Kidney epithelial cell (primary cell): ENCODE measurements around the gene IQSEC1. TPM values are rescaled to one million over a fixed set of nuclear protein-coding genes. Genes with fewer than 3 reads are reported as not detected.
"Not testable (repeated sequence)": the region's sequence is repeated elsewhere in the genome, so short reads cannot be mapped to it uniquely, and the experiment has no call there.

Experiments
- DNase-seq: peaks from one replicate; pipeline ENCODE4 v3.0.0-alpha.2; 2010; ENCODE audit warnings: low read depth
- H3K27me3 ChIP-seq: 2 replicates; pipeline ENCODE4 v1.6.0; 2011; ENCODE audit warnings: low read length; ENCODE audit not compliant: control insufficient read depth, insufficient read depth
- H3K36me3 ChIP-seq: 2 replicates; pipeline ENCODE4 v1.5.1; 2011; ENCODE audit warnings: low read length; ENCODE audit not compliant: control insufficient read depth, insufficient read depth
- H3K4me3 ChIP-seq: 2 replicates; pipeline ENCODE4 v1.5.1; 2011; ENCODE audit warnings: low read depth, mild to moderate bottlenecking, control low read depth, low read length
- total RNA-seq: library from RNA; depleted of rRNA; stranded (reverse); fragments of >200 nt; gene quantifications from 2 replicates; pipeline ENCODE4 v1.2.3, GENCODE V29; 2015
- TF ChIP-seq, protein P1 (sequence below): IDR thresholded peaks from 2 replicates; pipeline ENCODE4 v1.5.1; 2011; ENCODE audit warnings: mild to moderate bottlenecking, moderate library complexity, low read length, control low read depth, inconsistent platforms; ENCODE audit not compliant: insufficient read depth, poor library complexity, severe bottlenecking

Gene IQSEC1
- total RNA-seq, 1 donor from 2014 or later = 14.9 TPM

DNA sequence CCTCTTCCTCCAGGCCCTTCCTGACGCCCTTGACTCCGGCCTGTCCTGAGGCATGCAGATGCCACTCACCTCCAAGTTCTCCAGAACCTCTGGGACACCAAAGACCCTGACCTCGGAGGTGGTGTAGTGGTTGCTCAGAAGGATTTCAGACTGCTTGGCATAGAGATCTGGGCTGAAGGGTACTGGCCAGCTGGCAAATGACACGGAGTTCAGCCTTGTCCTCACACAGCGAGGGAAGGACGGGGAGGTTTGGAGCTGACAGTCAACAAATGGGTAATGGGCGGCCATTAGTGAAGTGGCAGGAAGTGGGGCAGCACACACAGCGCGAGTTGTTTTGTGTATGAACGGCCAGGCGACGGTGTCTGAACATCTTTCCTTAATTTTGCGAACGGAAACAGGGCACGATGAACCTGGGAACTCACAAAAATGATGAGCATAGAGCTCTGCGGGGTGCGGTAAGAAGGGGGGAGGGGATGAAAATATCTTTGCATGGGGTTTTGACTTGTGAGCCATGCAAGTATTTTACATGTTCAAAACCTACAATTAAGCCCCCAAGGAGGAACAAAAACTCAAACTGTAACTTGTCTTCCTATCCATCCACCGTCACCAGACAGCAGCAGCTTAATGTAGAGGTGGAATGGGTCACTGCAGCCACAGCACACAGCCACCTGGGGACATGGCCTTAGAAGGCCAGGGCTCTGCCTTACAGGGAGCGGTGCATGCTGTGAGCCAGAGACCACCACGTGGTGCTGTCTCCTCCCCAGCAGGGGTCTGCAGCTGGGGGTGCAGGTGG is 188.2 kb downstream of the IQSEC1 start:
- H3K27me3 ChIP-seq = peaks cover 6% of the 10 kb centered on the region
- TF ChIP-seq, protein P1, sequence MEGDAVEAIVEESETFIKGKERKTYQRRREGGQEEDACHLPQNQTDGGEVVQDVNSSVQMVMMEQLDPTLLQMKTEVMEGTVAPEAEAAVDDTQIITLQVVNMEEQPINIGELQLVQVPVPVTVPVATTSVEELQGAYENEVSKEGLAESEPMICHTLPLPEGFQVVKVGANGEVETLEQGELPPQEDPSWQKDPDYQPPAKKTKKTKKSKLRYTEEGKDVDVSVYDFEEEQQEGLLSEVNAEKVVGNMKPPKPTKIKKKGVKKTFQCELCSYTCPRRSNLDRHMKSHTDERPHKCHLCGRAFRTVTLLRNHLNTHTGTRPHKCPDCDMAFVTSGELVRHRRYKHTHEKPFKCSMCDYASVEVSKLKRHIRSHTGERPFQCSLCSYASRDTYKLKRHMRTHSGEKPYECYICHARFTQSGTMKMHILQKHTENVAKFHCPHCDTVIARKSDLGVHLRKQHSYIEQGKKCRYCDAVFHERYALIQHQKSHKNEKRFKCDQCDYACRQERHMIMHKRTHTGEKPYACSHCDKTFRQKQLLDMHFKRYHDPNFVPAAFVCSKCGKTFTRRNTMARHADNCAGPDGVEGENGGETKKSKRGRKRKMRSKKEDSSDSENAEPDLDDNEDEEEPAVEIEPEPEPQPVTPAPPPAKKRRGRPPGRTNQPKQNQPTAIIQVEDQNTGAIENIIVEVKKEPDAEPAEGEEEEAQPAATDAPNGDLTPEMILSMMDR = no peak
- no peak for DNase-seq
- no peaks in the 10 kb centered on the region for H3K36me3 ChIP-seq
- no peak overlapping the region for H3K4me3 ChIP-seq

DNA sequence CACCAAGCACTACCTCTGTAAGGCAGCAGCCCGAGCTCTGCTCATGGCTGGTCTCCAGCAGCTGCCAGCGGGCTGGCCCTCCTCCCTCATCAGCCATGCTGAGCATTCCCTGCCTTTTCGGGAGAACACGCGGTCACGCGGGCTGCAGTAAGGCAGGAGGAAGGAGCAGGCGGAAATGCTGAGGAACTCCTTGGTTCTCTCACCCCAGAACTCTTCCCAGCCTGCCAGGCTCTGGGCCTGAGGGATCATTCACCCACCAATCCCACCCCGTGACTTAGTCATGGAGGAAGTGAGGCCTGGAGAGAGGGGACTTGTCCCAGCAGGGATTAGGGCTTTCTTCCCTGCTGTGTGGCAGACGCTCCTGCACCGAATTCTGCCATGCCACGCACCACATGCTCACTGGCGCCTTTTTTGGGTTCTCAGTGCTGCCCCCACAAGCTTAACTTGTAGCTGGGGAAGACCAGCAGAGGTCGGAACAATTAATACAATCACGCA is 189.0 kb downstream of the IQSEC1 start:
- TF ChIP-seq, protein P1 = no peak

DNA sequence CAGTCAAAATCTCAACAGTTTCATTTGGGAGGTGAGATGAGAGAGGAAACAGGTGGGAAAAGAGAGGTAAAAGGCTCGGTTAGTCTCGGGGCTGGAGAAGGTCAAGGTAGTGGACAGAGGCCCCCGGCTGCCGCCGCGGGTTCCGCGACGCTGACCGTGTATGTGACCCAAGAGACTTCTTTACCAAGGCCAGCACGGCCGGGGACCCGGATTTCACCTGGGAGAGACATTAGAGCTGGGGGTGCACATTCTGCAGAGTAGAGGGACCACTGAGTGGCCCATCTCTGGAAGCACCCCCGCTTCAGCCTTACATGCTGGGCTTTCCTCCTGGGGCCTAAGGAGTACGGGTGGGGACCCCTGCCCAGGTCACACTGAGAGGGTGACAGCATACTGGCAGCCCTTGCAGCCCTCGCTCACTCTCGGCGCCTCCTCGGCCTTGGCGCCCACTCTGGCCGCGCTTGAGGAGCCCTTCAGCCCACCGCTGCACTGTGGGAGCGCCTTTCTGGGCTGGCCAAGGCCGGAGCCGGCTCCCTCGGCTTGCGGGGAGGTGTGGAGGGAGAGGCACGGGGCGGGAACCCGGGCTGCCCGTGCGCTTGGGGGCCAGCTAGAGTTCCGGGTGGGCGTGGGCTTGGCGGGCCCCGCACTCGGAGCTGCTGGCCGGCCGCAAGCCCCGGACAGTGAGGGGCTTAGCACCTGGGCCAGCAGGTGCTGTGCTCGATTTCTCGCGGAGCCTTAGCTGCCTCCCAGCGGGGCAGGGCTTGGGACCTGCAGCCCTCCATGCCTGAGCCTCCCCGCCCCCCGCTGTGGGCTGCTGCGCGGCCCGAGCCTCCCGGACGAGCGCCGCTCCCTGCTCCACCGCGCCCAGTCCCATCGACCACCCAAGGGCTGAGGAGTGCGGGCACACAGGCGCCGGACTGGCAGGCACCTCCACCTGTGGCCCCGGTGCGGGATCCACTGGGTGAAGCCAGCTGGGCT is 190.6 kb downstream of the IQSEC1 start:
- Histone ChIP-seq H3K27me3 (peaks cover 8% of the 10 kb centered on the region), H3K4me3 (no peak overlapping the region), H3K36me3 (no peaks in the 10 kb centered on the region)
- DNase-seq = no peak
- TF ChIP-seq, protein P1 = no peak

More for the DNA sequence above, 189.0 kb downstream of the IQSEC1 start:
- no peak for DNase-seq
- Histone ChIP-seq H3K36me3 (no peaks in the 10 kb centered on the region), H3K4me3 (no peak overlapping the region), H3K27me3 (peaks cover 6% of the 10 kb centered on the region)

DNA sequence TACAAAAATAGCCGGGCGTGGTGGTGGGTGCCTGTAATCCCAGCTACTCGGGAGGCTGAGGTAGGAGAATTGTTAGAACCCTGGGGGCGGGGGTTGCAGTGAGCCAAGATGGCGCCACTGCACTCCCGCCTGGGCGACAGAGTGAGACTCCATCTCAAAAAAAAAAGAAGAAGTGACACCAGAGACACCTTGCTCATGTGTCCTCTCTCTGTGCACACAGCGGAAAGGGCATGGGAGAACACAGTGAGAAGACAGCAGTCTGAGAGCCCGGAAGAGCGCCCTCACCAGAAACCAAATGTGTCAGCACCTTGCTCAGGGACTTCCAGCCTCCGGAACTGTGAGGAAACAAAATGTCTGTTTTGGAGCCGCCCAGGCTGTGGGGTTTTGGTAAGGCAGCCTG is 191.4 kb downstream of the IQSEC1 start:
- not testable (repeated sequence) for H3K27me3 ChIP-seq, DNase-seq, H3K36me3 ChIP-seq, H3K4me3 ChIP-seq

DNA sequence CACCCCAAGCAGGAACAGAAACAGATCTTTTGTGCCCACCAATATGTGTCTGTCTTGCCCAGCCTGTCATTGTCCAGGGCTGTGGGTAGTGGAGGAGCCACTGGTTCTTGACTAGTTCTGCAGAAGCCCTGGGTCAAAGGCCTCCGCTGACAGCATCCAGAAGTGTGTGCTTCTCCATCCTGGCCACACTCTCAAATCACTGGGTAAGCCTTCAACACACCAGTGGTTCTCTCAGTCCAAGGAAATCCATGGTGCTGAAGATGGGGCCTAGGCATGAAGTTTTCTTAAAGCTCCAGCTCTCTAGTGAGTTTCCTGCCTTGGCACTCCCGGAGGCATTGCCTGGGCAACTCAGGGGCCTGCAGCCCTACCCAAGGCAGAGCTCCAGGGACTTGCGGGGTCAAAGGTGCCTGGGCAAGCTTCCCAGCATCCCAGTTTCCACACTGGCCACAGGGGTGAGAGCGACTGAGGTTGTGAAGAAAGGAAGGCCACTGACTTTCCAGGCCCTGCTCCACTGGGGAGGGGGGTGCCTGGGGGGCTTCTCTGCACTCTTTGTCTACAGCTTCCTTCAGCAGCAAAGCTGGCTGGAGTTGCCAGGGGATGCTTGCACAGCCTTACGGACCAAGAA is 193.9 kb downstream of the IQSEC1 start:
- H3K27me3 ChIP-seq = peaks cover 15% of the 10 kb centered on the region
- TF ChIP-seq, protein P1 = no peak
- DNase-seq = no peak

DNA sequence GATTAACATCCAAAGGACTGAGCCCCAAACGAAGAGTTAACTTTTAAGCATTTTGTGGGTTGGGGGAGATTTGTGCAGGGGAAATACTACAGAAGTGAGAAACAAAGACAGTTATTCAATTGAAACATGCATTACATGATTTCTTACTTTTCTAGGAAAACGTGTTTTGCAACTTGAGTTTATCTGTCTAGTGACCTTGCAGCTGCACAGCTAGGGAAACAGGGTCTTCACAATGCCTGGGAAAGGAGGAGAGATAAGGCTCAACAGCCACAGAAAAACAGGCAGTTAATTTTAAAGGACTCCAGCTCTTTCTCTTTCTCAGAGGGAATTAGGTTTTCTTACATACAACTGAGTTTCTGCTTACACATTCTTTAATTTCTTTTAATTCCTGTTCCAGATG is 194.5 kb downstream of the IQSEC1 start:
- not testable (repeated sequence) for DNase-seq, H3K4me3 ChIP-seq, H3K36me3 ChIP-seq
- H3K27me3 ChIP-seq = peaks cover 15% of the 10 kb centered on the region

More for the DNA sequence above, 193.9 kb downstream of the IQSEC1 start:
- H3K36me3 ChIP-seq = no peaks in the 10 kb centered on the region
- no peak overlapping the region for H3K4me3 ChIP-seq
